GM12878 (cell line): ENCODE results near the gene TEX51. TPM values are rescaled to one million over a fixed set of nuclear protein-coding genes. Genes with fewer than 3 reads are reported as not detected.

Experiments
- ATAC-seq: fragments of 200-7000 bp; cut with Tn5 transposase; 3 replicates; pipeline ENCODE4 v1.9.1; 2020; ENCODE audit warnings: mild to moderate bottlenecking, moderate library complexity
- BruUV-seq: library from RNA; stranded (reverse); fragments of 400-500 nt; replicated peaks from 2 replicates; lab custom pipeline; 2021; lab: Mats Ljungman, UMichigan
- CTCF ChIA-PET: fragments of 300-600 bp; sonication (Branson Sonifier 250); formaldehyde crosslinking; extraction: SDS; loops from one replicate; lab custom pipeline; 2021; ENCODE audit warnings: inconsistent platforms; lab: Yijun Ruan, JAX
- POLR2A ChIA-PET: fragments of 350-600 bp; formaldehyde crosslinking; extraction: SDS; loops from one replicate; lab custom pipeline; 2021; ENCODE audit warnings: inconsistent platforms; lab: Charles Lee
- RAD21 ChIA-PET: fragments of 300-600 bp; sonication (Branson Sonifier 250); formaldehyde crosslinking; loops from one replicate; lab custom pipeline; 2023; ENCODE audit warnings: antibody characterized with exemption; ENCODE audit not compliant: unreplicated experiment; lab: Charles Lee
- SMC1A ChIA-PET: fragments of 300-600 bp; sonication (Branson Sonifier 250); formaldehyde crosslinking; loops from one replicate; lab custom pipeline; 2023; ENCODE audit not compliant: unreplicated experiment, uncharacterized antibody; lab: Charles Lee
- DNase-seq: peaks from one replicate; pipeline ENCODE4 v3.0.0-alpha.2; 2011; ENCODE audit warnings: low read depth, low spot score
- FAIRE-seq: peaks from 3 replicates; lab custom pipeline; 2011; peaks lifted over from hg19 to GRCh38; lab: Jason Lieb, UNC
- H2AFZ ChIP-seq: 2 replicates; pipeline ENCODE4 v1.6.0; 2011; ENCODE audit warnings: low read depth, low read length, control low read depth; ENCODE audit not compliant: control insufficient read depth
- H3K27ac ChIP-seq: 2 replicates; pipeline ENCODE4 v1.5.1; 2011; ENCODE audit warnings: control low read depth; ENCODE audit not compliant: control insufficient read depth, insufficient read depth
- H3K27me3 ChIP-seq, 2 experiments: replicated peaks in 1 of 2; 2 replicates each; pipeline versions ENCODE4 v1.6.0 to v1.6.1; 2011; ENCODE audit warnings: low read length in 1 of 2; ENCODE audit not compliant: control insufficient read depth in 2 of 2, insufficient read depth in 2 of 2
- H3K36me3 ChIP-seq, 2 experiments: 2 replicates each; pipeline ENCODE4 v1.5.1; 2011; ENCODE audit warnings: low read length in 1 of 2; ENCODE audit not compliant: control insufficient read depth in 2 of 2, insufficient read depth in 2 of 2
- H3K4me1 ChIP-seq: 2 replicates; pipeline ENCODE4 v1.6.1; 2011; ENCODE audit warnings: mild to moderate bottlenecking, low read length, moderate library complexity, mixed read lengths; ENCODE audit not compliant: control insufficient read depth, insufficient read depth
- H3K4me2 ChIP-seq: 2 replicates; pipeline ENCODE4 v1.6.0; 2011; ENCODE audit warnings: control low read depth; ENCODE audit not compliant: control insufficient read depth, insufficient read depth
- H3K4me3 ChIP-seq: fragments of 200-600 bp; sonication (generic); 2 replicates; pipeline ENCODE4 v1.5.1; 2016
- H3K79me2 ChIP-seq: 2 replicates; pipeline ENCODE4 v1.6.0; 2011; ENCODE audit warnings: low read length; ENCODE audit not compliant: control insufficient read depth, insufficient read depth
- H3K9ac ChIP-seq: 2 replicates; pipeline ENCODE4 v1.8.0; 2011; ENCODE audit warnings: low read length, control low read depth, mixed read lengths; ENCODE audit not compliant: control insufficient read depth, insufficient read depth
- H3K9me3 ChIP-seq: replicated peaks from 3 replicates; pipeline ENCODE4 v1.5.1; 2011; ENCODE audit warnings: mild to moderate bottlenecking, low read length; ENCODE audit not compliant: control insufficient read depth, insufficient read depth
- H4K20me1 ChIP-seq: 2 replicates; pipeline ENCODE4 v1.6.0; 2011; ENCODE audit not compliant: control insufficient read depth, insufficient read depth
- DPF2 ChIP-seq: fragments of 450-650 bp; IDR thresholded peaks from 2 replicates; pipeline ENCODE4 v1.6.1; 2017; ENCODE audit warnings: mild to moderate bottlenecking
- PML ChIP-seq: IDR thresholded peaks from 2 replicates; pipeline ENCODE4 v1.6.1; 2012; ENCODE audit warnings: low read length, inconsistent platforms
- POU2F2 ChIP-seq: IDR thresholded peaks from 3 replicates; pipeline ENCODE4 v1.6.1; 2011; ENCODE audit warnings: low read depth, mild to moderate bottlenecking, low read length, borderline replicate concordance
- SMAD1 ChIP-seq: fragments of 450-650 bp; IDR thresholded peaks from 2 replicates; pipeline ENCODE4 v1.6.1; 2018; ENCODE audit warnings: mild to moderate bottlenecking, low read depth; ENCODE audit not compliant: partially characterized antibody
- USF2 ChIP-seq: IDR thresholded peaks from 2 replicates; pipeline ENCODE4 v1.6.1; 2011; ENCODE audit warnings: low read depth, low read length, improper control_type of control experiment, borderline replicate concordance
- ZBTB4 ChIP-seq: fragments of 450-650 bp; formaldehyde crosslinking; IDR thresholded peaks from 2 replicates; pipeline ENCODE4 v1.4.0; 2022; ENCODE audit warnings: mild to moderate bottlenecking, moderate library complexity
- WGBS: methylation state at CpG from one replicate; pipeline ENCODE4 v1.1.6; 2016; ENCODE audit warnings: low lambda C conversion rate; ENCODE audit not compliant: insufficient replicate concordance, insufficient coverage; ENCODE audit errors: missing lambda C conversion rate; 5-methylcytosine and 5-hydroxymethylcytosine counted together
- in situ Hi-C: fragments of 300-500 bp; cut with MboI; formaldehyde crosslinking; loops from 9 replicates; pipeline ENCODE4 v1.14.3; 2018; ENCODE audit warnings: mixed read lengths
- intact Hi-C: fragments of 100-400 bp; cut with micrococcal nuclease; formaldehyde crosslinking; loops from one replicate; pipeline ENCODE4 v1.14.2; 2022; ENCODE audit not compliant: unreplicated experiment
- polyA plus RNA-seq, 11 experiments: library from polyadenylated mRNA; depleted of rRNA in 4 of 11; unstranded in 6 of 11; stranded (reverse) in 5 of 11; fragments of >200 nt; fragmentation: Nextera tagmentation in 4 of 11; fragmentation: Illumina TruSeq in 1 of 11; extraction: Ambion mirVana in 4 of 11; extraction: Trizol in 1 of 11; gene quantifications; 1 replicate in 1 of 11; 2 replicates in 10 of 11; pipeline versions ENCODE4 v1.2.1 to v1.2.3, GENCODE V29; 2011 to 2016; ENCODE audit warnings: inconsistent platforms in 2 of 11, missing spikeins in 2 of 11, low read depth in 1 of 11
- total RNA-seq, 4 experiments: library from RNA; depleted of rRNA in 3 of 4; stranded (reverse); fragments of >200 nt in 3 of 4; fragmentation: Illumina TruSeq in 1 of 4; extraction: Trizol in 1 of 4; gene quantifications; 2 replicates each; pipeline versions ENCODE4 v1.2.1 to v1.2.3, GENCODE V29; 2013 to 2021
- TF ChIP-seq, protein P1 (sequence below): fragments of 450-650 bp; IDR thresholded peaks from 2 replicates; pipeline ENCODE4 v1.6.1; 2017; ENCODE audit warnings: mild to moderate bottlenecking, moderate library complexity

The TEX51 gene
- total and polyA plus RNA-seq, 10 of the 15 experiments (the other 5 are each of a cell fraction or from before 2014, with no cell fraction given) = not detected

GRCh38 chr2:126876631-126877030 is 22.1 kb upstream of the TEX51 start:
- no peaks in the 10 kb centered on the region for H3K79me2 ChIP-seq
- TF ChIP-seq ZBTB4 = no peak
- TF ChIP-seq PML = no peak
- TF ChIP-seq, protein P1, sequence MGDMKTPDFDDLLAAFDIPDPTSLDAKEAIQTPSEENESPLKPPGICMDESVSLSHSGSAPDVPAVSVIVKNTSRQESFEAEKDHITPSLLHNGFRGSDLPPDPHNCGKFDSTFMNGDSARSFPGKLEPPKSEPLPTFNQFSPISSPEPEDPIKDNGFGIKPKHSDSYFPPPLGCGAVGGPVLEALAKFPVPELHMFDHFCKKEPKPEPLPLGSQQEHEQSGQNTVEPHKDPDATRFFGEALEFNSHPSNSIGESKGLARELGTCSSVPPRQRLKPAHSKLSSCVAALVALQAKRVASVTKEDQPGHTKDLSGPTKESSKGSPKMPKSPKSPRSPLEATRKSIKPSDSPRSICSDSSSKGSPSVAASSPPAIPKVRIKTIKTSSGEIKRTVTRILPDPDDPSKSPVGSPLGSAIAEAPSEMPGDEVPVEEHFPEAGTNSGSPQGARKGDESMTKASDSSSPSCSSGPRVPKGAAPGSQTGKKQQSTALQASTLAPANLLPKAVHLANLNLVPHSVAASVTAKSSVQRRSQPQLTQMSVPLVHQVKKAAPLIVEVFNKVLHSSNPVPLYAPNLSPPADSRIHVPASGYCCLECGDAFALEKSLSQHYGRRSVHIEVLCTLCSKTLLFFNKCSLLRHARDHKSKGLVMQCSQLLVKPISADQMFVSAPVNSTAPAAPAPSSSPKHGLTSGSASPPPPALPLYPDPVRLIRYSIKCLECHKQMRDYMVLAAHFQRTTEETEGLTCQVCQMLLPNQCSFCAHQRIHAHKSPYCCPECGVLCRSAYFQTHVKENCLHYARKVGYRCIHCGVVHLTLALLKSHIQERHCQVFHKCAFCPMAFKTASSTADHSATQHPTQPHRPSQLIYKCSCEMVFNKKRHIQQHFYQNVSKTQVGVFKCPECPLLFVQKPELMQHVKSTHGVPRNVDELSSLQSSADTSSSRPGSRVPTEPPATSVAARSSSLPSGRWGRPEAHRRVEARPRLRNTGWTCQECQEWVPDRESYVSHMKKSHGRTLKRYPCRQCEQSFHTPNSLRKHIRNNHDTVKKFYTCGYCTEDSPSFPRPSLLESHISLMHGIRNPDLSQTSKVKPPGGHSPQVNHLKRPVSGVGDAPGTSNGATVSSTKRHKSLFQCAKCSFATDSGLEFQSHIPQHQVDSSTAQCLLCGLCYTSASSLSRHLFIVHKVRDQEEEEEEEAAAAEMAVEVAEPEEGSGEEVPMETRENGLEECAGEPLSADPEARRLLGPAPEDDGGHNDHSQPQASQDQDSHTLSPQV = no peak
- no peak for TF ChIP-seq SMAD1
- TF ChIP-seq DPF2 = no peak
- TF ChIP-seq POU2F2 = no peak
- TF ChIP-seq USF2 = no peak
- no peaks in the 10 kb centered on the region for H3K4me1 ChIP-seq
- no peak overlapping the region for H3K4me2 ChIP-seq
- ChIA-PET POLR2A (no interaction called here), CTCF (no interaction called here), SMC1A (no interaction called here), RAD21 (no interaction called here)
- FAIRE-seq (no peak), DNase-seq (no peak), ATAC-seq (no peak)
- H3K27me3 ChIP-seq = no peaks in the 10 kb centered on the region
- WGBS = 21% methylated on average over 4 of the region's 4 CpGs
- intact Hi-C loops = no loop called here
- no TSS peak for BruUV-seq
- H3K27ac ChIP-seq = no peak overlapping the region
- no peak overlapping the region for H3K9ac ChIP-seq
- H2AFZ ChIP-seq = no peak overlapping the region
- H3K36me3 ChIP-seq = no peaks in the 10 kb centered on the region
- H3K9me3 ChIP-seq = no peaks in the 10 kb centered on the region
- in situ Hi-C loops = no loop called here
- no peak overlapping the region for H3K4me3 ChIP-seq
- no peaks in the 10 kb centered on the region for H4K20me1 ChIP-seq
